Measurements from ENCODE around the gene FKBP7.
"Not testable (repeated sequence)": the region's sequence is repeated elsewhere in the genome, so short reads cannot be mapped to it uniquely, and the experiment has no call there.

The FKBP7 gene

DNA sequence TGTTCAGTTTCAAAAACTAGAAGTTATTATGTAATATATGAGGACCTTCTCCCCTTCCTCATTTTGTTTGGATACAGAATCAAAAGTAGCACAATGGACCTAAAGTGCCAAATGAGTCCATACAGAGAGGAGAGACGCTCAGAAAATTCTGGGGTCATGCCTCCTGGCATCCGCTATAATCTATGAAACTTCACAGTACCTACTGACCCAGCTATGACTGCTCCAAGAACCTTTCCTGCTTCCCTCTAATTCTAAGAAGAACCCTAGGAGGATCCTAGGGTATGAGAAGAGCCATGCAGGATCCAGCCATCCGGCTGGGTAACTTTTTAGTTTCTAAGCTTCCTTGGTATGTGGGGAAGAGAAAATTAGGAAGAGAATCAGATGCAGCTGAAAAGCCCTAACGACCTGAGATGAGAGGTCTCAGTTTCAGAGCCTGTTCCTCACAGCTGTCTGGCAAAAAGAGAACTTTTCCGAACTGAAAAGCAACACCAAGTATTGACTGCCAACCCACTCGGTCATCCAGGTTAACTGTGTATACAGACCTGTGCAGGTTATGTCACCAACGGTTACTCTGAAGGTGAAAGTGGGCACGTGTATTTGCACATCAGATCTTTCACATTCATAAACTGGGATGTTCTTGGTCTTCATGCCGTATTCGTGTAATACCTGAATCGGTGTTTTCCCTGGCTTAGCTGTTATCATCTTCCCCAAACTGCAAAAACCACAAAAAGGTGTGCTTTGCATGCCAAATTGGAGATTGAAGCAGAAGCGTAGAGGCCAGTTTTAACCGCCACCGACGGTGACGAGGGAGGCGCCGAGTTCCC is 28.5 kb downstream of the FKBP7 start:
- DNase-seq (ENCODE audit: low read depth in 2 of 2) = peak in 1 of 2 donors; percentile 3

DNA sequence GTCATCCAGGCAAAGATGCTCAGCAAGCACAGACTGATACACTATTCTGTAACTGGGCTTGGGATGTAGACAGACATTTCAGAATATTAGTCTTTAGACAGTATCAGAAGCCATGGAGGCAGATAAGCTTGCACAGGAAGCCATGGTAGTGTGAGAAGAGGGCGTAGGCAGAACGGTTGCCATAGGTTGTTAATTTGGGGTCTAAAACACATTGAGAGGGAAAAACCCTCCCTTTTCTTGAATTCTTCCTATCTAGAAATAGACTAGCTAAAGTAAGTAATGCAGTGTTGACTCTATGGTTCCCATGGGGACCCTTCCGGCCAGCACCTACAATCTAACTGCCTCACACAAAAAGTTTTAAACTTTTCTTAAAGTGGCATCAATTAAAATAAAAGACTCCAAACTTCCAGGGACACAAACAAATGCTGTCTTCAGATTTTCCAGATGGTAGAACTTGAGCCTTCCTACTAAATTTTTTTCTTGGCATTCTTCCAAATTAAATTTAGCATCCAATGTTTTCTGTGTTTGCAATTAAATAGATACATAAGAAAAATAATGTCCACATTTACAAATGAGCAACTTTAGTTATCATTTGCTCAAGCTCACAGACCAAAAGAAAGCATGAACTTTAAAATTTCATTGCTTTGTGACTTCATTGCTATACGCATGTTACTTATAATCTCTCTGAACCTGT is 29.3 kb downstream of the FKBP7 start:
- DNase-seq (ENCODE audit: low read depth in 2 of 2) = no peak

DNA sequence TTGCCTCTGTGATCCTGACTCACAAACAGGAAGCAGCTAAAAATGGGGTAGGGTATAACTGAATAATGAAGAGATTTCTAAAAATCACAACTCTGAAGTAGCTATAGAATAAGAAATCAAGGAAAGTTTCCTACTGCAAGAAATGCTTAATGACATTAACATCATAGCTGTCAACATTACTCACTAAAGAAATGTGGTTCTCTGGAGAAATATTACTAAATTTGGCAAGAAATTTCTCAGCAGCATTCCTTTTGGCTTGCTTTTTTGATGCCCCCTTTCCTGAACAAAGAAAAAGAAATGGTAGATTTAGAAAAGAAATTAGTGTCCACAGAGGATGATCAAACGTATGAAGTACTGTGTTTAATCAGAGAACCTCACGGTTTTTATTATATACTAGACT is 37.0 kb downstream of the FKBP7 start:
- DNase-seq (ENCODE audit: low read depth in 2 of 2) = no peak

DNA sequence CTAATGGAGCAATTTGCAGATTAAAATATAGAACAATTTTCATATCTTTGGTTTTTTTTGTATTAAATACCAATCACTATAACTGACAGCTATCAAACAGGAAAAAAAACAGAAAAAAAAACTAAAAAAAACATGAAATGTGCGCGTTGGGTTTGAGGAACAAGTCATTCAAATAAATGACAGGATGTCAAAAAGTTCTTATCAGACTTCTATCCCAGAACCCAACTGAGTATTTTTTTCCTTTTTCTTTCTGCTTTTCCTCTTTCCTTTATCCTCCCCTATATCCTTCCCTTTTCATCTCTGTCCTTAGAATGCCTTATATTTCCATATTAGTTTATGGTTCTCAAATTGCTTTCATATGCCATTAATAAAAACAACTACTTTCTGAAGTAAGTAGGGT is 41.7 kb downstream of the FKBP7 start:
- DNase-seq (ENCODE audit: low read depth in 2 of 2) = no peak

DNA sequence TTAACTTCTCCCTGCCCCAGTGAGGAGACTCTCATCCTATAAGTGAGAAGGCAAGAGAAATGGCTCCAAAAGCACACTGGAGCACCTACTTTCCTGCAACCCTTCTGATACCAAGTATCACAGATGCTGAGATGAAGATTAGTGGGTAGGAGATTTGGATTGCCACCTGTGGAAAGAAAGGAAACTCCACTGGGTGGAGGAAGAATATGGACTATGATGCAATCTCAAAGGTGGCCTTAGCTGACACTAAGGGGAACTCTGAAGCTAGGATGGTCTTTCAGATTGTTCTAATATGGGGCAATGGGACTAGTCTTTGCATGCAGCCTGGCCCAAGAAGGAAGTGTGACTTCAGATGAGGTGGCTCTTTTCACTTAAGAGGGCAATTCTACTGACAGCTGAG is 49.1 kb downstream of the FKBP7 start:
- DNase-seq (ENCODE audit: low read depth in 2 of 2) = no peak

DNA sequence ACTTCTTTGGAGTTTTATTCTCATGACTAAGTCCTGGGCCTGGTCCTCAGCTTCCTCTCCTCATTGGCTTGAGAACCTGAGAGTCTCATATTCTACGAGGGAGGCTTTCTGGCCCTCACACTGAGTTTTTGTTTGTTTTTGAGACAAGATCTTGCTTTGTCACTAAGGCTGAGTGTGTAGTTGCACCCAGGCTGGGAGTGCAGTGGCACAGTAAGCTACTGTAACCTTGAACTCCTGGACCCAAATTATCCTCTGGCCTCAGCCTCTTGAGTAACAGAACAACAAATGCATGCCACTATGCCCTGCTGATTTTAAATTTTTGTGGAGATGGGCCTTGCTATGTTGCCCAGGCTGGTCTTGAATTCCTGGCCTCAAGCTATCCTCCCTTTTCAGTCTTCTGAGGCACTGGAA is 50.0 kb downstream of the FKBP7 start:
- no peak for DNase-seq (ENCODE audit: low read depth in 2 of 2)

DNA sequence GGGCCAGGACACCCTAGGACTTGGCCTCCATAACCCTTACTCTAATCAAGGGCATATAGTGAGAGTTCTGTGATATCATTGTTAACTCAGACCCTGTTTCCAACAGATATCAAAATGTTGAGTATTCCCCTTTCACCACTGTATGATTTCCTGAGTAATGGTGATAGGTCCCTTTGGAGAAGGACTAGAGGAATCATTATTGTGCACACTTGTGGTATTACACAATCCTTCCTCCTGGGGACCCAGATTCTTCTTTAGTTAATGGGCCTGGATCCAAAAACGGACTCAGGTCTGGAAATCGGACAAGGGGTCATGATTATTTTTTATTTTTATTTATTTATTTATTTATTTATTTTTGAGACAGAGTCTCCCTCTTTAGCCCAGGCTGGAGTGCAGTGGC is 50.9 kb downstream of the FKBP7 start:
- no peak for DNase-seq (ENCODE audit: low read depth in 2 of 2)

DNA sequence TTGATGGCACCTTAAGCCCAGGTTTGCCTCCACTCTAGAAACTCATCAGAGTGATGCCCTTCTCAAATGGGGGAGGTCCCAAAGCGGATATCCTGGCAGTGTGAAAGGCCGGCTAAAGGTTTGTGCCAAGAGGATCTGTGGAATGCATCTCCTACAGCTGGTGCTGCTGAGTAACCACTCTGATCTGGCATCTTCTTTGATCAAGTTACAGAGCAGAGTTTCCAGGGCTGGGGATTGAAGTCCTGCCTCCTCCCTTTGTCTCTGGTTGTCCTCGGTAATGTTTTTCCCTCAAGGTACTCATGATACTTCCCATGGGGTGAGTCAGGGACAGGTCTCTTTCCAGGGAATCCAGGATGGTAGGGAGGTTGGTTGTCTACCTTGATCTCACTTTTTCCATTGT is 52.0 kb downstream of the FKBP7 start:
- DNase-seq (ENCODE audit: low read depth in 2 of 2) = no peak

DNA sequence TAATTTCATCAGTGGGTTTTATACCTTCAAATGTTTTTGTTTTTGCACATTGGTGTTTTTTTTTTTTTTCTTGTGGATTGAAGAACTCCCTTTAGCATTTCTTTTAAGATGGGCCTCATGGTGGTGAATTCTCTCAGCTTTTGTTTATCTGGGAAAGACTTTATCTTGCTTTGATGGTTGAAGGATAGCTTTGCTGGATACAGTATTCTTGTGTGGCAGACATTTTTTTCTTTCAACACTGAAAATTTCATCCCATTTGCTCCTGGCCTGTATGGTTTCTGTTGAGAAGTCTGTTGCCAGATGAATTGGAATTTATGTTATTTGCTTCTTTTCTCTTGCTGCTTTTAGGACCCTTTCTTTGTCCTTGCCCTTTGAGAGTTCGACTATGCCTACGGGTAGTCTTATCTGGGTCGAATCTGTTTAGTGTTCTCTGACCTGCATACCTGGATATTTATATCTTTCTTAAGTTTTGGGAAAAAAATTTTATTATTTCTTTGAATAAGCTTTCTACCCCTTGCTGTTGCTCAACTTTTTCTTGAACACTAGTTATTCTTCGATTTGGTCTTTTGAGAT is 53.1 kb downstream of the FKBP7 start:
- DNase-seq (ENCODE audit: low read depth in 2 of 2) = no peak

DNA sequence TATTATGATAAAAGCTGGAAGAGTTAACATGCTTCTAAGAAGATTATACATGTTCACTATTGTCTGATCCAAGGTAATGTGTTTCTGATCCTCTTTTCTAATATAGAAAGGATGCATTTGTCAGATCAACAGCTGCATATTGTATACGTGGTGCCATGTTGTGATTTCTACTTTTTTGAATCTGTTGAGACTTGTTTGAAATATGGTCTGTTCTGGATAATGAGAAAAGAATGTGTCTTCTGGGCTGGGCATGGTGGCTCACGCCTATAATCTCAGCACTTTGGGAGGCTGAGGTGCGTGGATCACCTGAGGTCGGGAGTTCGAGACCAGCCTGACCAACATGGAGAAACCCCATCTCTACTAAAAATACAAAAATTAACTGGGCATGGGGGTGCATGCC is 54.7 kb downstream of the FKBP7 start:
- not testable (repeated sequence) for DNase-seq (ENCODE audit: low read depth in 2 of 2)

DNA sequence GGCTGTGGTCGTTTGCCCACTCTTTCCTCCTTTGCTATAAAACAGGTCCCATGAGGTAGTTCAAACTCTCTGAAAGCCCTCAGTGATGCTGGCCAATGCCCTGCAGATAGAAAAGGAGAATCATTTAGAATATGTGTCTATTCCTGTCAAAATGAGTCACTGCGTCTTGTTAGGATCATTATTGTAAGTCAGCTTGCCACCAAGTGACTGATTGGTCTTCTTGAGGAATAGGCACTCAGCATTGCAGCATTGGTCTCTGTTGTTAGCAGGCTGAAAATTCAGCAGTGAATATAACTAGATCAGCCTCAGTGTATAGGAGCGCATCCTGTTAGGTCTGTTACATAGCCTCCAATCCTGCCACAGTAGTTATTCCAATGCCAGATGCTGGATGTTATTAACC is 56.3 kb downstream of the FKBP7 start:
- DNase-seq (ENCODE audit: low read depth in 2 of 2) = no peak

DNA sequence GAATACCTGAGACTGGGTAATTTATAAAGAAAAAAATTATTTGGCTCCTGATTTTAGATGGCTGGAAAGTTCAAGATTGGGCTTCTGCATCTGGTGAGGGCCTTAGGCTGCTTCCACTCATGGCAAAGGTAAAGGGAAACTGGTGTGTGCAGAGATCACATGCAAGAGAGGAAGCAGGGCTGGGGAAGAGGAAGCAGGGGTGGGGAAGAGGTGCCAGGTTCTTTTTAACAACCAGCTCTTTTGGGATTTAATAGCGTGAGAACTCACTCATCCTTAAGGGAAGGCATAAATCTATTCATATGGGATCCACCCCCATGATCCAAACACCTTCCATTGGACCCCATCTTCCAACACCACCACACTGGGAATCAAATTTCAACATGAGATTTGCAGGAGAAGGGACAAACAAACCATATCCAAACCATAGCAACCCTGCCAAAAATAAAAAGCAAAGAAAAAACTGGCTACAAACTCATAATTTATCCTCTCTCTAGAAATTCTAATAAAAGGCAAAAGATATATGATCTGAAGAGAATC is 57.9 kb downstream of the FKBP7 start:
- no peak for DNase-seq (ENCODE audit: low read depth in 2 of 2)

DNA sequence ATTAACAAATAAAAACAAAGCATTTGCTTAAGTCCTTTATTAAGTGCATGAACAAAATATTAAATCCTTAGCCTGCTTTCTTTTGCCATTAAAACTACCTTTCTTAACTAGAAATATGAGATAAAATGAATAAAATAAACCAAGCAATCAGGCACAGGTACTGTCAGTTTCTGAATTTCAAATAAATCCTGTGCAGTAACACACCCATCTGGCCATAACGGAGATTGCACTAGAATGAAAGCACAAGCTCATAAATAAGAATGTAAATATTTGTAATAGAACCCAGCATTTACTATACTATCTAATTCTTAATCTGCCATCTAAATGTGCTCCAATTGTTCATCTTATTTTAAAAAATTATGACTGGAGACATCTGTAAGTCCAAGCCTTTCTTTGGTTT is 59.3 kb downstream of the FKBP7 start:
- no peak for DNase-seq (ENCODE audit: low read depth in 2 of 2)

DNA sequence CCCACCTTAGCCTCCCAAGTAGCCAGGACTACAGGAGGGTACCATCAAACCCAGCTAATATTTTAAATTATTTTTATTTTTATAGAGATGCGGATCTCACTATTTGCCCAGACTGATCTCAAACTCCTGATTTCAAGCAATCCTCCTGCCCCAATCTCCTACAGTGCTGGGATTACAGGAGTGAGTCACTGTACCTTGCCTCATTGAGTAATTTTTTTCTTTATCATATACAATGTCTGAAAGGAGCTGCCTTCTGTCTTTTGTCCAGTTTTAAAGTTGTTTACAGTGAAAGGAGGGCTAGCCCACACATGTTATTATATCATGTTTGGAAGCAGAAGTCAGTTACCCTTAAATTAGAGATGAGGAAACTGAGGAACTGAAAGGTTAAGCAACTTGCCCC is 60.0 kb downstream of the FKBP7 start:
- DNase-seq (ENCODE audit: low read depth in 2 of 2) = no peak

DNA sequence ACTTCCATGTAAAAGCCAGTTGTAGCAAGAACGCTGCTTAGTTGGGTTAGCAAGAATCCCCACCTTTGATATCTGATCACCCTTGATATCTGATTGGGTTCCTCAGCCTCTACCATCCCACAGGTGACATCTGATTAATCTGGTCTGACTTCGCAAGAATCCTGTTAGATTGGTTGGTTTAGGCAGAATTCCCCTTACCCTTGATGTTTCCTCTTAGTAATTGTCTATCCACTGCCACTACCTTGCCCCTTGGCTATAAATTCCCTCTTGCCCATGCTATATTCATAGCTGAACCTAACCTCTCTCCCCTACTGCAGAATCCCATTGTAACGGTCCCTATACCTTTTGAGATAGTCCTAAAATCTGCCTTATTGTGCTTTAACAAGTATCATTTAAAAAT is 60.5 kb downstream of the FKBP7 start:
- DNase-seq (ENCODE audit: low read depth in 2 of 2) = no peak

DNA sequence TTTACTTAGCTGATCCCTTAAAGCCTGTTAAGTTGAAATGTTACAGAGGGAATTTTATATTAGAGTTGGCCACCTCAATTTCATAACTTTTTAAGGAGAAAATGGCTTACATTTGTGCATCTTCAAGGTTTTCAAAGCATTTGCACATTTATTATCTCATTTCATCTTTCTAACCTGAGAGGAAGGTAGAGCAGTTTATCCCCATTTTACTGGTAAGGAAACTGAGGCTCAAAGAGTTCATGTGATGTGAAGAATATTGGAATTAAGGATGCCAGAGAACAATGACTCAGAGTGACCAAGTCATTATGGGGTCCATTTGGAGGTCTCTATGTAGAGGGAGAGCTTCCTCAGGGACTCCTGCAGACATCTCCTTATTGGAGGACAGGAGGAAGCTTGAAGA is 62.4 kb downstream of the FKBP7 start:
- no peak for DNase-seq (ENCODE audit: low read depth in 2 of 2)

DNA sequence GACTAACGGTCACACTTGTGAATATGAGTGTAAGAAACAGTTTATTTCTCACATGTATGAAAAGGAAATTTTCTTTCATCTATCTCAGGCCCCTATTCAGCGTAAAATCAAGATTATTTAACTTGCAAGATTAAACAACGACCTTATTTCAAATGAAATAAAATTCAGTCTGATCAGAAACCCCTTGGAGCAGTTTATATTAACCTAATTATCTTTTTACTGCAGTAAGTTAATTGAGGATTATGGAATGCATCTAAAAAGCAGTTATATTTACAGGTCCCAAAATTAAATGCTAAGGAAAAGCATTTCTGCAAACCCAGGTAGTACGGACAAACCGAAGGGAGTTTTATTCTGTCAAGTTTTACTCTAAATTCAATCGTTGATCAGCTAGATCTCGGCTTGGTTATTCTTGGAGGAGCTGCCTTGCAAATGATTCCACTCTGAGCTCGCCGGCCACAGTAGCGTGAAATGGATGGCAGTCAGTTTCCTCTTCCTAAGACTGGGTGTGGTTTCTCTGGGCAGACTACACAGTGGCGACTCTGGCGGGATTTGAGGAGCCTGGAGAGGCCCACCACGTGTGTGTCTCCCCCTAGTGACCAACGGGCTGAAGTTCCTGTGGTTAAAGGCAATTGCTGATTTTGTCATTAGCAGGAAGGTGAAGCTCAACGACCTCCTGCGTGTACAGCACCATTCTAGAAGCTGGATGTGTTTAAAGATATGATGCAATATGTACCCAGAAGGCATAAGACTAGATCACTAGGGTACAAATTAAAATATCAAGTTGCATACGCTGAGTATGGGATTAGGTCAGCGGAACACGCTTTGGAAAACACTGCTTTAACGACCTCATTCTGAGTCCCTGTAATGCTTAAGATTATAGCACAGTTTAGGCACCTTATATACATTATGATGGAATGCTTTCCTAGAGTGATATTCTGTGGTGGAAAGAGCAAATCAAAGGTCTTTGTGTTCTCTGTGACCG is 63.8 kb downstream of the FKBP7 start:
- peak; percentile 71 to 78 for DNase-seq (ENCODE audit: low read depth in 2 of 2)

All from stimulated activated CD4-positive, alpha-beta T cell treated with anti-CD3 and anti-CD28 coated beads, Interleukin-4, amount 100 ng/mL, for 48 hours (primary cell).